ENCODE data around the gene KLHDC9.

KLHDC9 gene

DNA sequence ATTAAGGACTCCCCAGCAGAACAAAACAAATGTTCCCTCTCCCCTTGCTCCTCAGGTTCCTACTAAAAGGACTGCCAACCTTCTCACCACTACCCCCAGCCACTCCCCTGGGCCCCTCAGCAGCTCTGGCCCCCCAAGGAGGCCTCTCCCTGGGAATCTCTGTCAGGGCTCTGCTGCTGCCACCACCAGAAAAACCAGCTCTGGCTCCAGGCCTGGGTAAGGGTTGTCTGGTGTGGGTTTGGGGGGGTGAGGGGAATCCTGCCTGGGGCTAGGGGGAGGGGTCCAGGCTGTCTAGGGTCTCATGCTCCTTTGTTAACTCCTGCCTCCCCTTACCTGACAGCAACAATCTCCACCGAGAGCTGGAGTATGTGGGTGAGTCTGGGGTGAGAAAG is 13.6 kb upstream of the KLHDC9 start:
- H3K27ac ChIP-seq, result peak overlapping the region; percentile 51; the same call in 1 of the 2 replicates
- TF ChIP-seq CTCF (conservative IDR thresholded peaks at IDR 0.05) (no peak), ZFX (IDR thresholded peaks at IDR 0.05) (no peak)

GRCh38 chr1:161085165-161085564 is 13.0 kb upstream of the KLHDC9 start:
- TF ChIP-seq ZFX (IDR thresholded peaks at IDR 0.05), result no peak
- TF ChIP-seq CTCF (conservative IDR thresholded peaks at IDR 0.05), result no peak

GRCh38 chr1:161086457-161086856 is 11.7 kb upstream of the KLHDC9 start:
- TF ChIP-seq CTCF (conservative IDR thresholded peaks at IDR 0.05) (no peak), ZFX (IDR thresholded peaks at IDR 0.05) (no peak)
- no peak overlapping the region for H3K27ac ChIP-seq

More at GRCh38 chr1:161085165-161085564, 13.0 kb upstream of the KLHDC9 start:
- H3K27ac ChIP-seq, result no peak overlapping the region

GRCh38 chr1:161088587-161089110 is 9.5 kb upstream of the KLHDC9 start:
- TF ChIP-seq ZFX (IDR thresholded peaks at IDR 0.05) (no peak), CTCF (conservative IDR thresholded peaks at IDR 0.05) (no peak)

DNA sequence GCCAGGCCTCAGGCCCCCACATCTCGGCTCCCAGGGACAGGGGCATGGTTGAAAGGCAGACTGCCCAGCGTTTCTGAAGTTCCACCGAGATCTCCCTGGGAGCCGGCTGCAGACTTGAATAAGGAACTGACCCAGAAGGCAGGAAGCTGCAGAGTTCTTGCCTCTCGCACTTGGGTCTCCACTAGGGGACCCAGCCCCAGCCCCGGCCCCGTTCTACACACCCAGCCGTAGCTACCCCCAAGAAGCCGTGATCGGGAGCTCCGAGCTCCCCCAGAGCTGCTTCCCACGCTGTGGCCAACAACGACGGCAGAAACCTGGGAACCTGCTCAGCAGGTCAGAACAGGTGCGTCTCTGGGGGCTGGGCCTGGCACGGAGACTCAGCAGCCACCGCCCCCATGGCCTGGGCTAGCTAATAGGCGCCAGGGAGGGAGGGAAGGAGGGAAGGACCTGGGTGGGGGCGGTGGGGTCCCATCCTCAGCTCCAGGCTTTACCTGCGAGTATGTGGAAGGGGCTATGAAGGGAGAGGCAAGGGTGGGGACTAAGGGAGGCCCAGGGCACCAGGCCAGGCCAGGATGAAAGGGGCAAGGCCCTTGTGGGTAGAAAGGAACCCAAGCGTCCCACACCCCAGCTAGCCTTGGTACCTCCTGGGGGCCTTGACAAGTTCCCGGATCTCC is 8.8 kb upstream of the KLHDC9 start, which contains the start of gene NECTIN4:
Gene NECTIN4 (minus strand): TSS at position 308 of the 674 bp plus-strand sequence. CDS start 262 bp downstream, at position 46.
- peak within 1 kb of the TSS; percentile 66 for H3K27ac ChIP-seq
- TF ChIP-seq ZFX (IDR thresholded peaks at IDR 0.05) (no peak), CTCF (conservative IDR thresholded peaks at IDR 0.05) (no peak)

More at GRCh38 chr1:161088587-161089110, 9.5 kb upstream of the KLHDC9 start:
- peak overlapping the region; percentile 66 for H3K27ac ChIP-seq

GRCh38 chr1:161089938-161090337 is 8.2 kb upstream of the KLHDC9 start:
- peak overlapping the region; percentile 66 for H3K27ac ChIP-seq
- TF ChIP-seq ZFX (IDR thresholded peaks at IDR 0.05) (no peak), CTCF (conservative IDR thresholded peaks at IDR 0.05) (no peak)

- TF ChIP-seq ZFX (IDR thresholded peaks at IDR 0.05) (no peak), CTCF (conservative IDR thresholded peaks at IDR 0.05) (no peak)
- no peak overlapping the region for H3K27ac ChIP-seq
These were observed 7.5 kb upstream of the KLHDC9 start for GRCh38 chr1:161090617-161091016.
